IMR-90 (cell line): ENCODE results near the gene ZNG1B.
"Not testable (repeated sequence)": the region's sequence is repeated elsewhere in the genome, so short reads cannot be mapped to it uniquely, and the experiment has no call there.

Source experiments
- CTCF ChIP-seq: conservative IDR thresholded peaks from 2 replicates; pipeline ENCODE4 v1.5.1; 2012; ENCODE audit warnings: mild to moderate bottlenecking, low read depth, low read length, improper control_type of control experiment
- ELK1 ChIP-seq: fragments of 150-350 bp; IDR thresholded peaks from 2 replicates; pipeline ENCODE4 v1.6.1; 2016; ENCODE audit warnings: low read depth, mild to moderate bottlenecking, low read length, moderate library complexity, borderline replicate concordance
- MXI1 ChIP-seq: IDR thresholded peaks from 2 replicates; pipeline ENCODE4 v1.6.1; 2012; ENCODE audit warnings: low read depth, mild to moderate bottlenecking, low read length, moderate library complexity, borderline replicate concordance
- POLR2A ChIP-seq: IDR thresholded peaks from 2 replicates; pipeline ENCODE4 v1.6.1; 2012; ENCODE audit warnings: mild to moderate bottlenecking, low read depth, low read length

GRCh38 chr2:113498365-113498764 lies 60.9 kb downstream of the ZNG1B start, which contains the start of gene FOXD4L1:
- not testable (repeated sequence) for TF ChIP-seq CTCF, MXI1, ELK1, POLR2A
